GM23248 (cell line): ENCODE results near the gene RBPJL.

Experiments
- EZH2 ChIP-seq: fragments of 200-600 bp; sonication (generic); IDR thresholded peaks from 2 replicates; pipeline ENCODE4 v1.6.1; 2018; ENCODE audit warnings: antibody characterized with exemption, mild to moderate bottlenecking; ENCODE audit not compliant: insufficient read depth, poor library complexity, severe bottlenecking
- EZH2phosphoT487 ChIP-seq: fragments of 200-600 bp; sonication (generic); IDR thresholded peaks from 2 replicates; pipeline ENCODE4 v1.6.1; 2018; ENCODE audit warnings: antibody characterized with exemption, moderate library complexity, mild to moderate bottlenecking, low read depth; ENCODE audit not compliant: insufficient read depth

GRCh38 chr20:45293041-45294002 lies 13.3 kb upstream of the RBPJL start:
- TF ChIP-seq EZH2 (no peak), EZH2phosphoT487 (no peak)
